ENCODE data around the gene PLSCR1.
A peak's percentile ranks its signal among the peaks of the same experiment; 100 is the strongest.

The PLSCR1 gene

DNA sequence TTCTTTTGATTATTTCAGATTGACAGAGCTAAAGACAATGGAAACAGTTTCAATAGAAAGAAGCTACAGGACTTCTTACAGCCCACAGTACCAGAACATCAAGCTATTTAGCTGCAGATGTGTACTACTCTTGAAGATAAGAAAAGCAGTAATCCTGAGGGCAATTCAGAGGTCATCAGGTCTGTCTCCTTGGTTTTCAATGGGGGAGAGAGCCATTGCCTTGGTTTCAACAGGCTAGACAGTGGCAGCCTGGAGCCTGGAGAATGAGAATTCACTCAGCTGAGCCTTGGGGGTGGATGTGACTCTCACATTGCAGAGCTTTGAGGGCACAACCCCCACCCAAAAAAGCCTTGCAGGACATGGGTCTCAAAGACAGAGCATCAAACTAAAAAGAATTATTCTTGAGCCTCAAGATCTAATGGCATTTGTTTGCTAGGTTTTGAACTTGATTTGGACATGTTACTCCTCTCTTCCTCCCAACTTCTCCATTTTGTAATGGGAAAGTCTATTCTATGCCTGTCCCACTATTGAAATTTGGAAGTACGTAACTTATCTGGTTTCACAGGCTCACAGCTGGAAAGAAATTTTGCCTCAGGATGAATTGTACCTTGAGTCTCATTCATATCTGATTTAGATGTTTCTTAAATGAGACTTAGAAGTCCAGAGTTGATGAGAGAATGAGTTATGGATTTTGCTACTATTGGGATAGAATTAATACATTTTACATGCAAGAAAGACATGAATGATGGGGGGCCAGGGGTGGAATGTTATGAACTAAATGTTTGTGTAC lies 36.9 kb downstream of the PLSCR1 start:
- in situ Hi-C loops (cut with HindIII; ENCODE audit: low pct_ligation_motif_present, low sequenced_read_pairs) = no loop called here
- DNase-seq = no peak
- Histone ChIP-seq H3K27ac (peak overlapping the region; percentile 85), H3K4me3 (ENCODE audit: low read depth, low read length) (no peak overlapping the region), H3K27me3 (replicated peaks) (no peaks in the 10 kb centered on the region), H3K36me3 (replicated peaks) (no peaks in the 10 kb centered on the region)
- TF ChIP-seq CTCF (IDR thresholded peaks at IDR 0.05; ENCODE audit: low read depth, low read length, missing control alignments) = no peak

- H3K36me3 ChIP-seq (replicated peaks) = no peaks in the 10 kb centered on the region
- H3K4me3 ChIP-seq (ENCODE audit: low read depth, low read length) = no peak overlapping the region
- in situ Hi-C loops (cut with HindIII; ENCODE audit: low pct_ligation_motif_present, low sequenced_read_pairs) = no loop called here
- DNase-seq = no peak
- H3K27me3 ChIP-seq (replicated peaks) = no peaks in the 10 kb centered on the region
- no peak for TF ChIP-seq CTCF (IDR thresholded peaks at IDR 0.05; ENCODE audit: low read depth, low read length, missing control alignments)
- peak overlapping the region; percentile 85 for H3K27ac ChIP-seq
Measured at GRCh38 chr3:146505516-146505915, 38.9 kb downstream of the PLSCR1 start.

- TF ChIP-seq CTCF (IDR thresholded peaks at IDR 0.05; ENCODE audit: low read depth, low read length, missing control alignments) = no peak
- peak; percentile 24 for DNase-seq
- H3K27ac ChIP-seq = peak overlapping the region; percentile 98
Measured at GRCh38 chr3:146504498-146505197, 39.8 kb downstream of the PLSCR1 start.

GRCh38 chr3:146503461-146504202 lies 40.8 kb downstream of the PLSCR1 start:
- DNase-seq = peak; percentile 97
- in situ Hi-C loops (cut with HindIII; ENCODE audit: low pct_ligation_motif_present, low sequenced_read_pairs) = no loop called here
- no peak overlapping the region for H3K4me3 ChIP-seq (ENCODE audit: low read depth, low read length)

More at GRCh38 chr3:146504498-146505197, 39.8 kb downstream of the PLSCR1 start:
- no peaks in the 10 kb centered on the region for H3K27me3 ChIP-seq (replicated peaks)
- in situ Hi-C loops (cut with HindIII; ENCODE audit: low pct_ligation_motif_present, low sequenced_read_pairs) = no loop called here
- no peaks in the 10 kb centered on the region for H3K36me3 ChIP-seq (replicated peaks)
- no peak overlapping the region for H3K4me3 ChIP-seq (ENCODE audit: low read depth, low read length)

More at GRCh38 chr3:146503461-146504202, 40.8 kb downstream of the PLSCR1 start:
- TF ChIP-seq CTCF (IDR thresholded peaks at IDR 0.05; ENCODE audit: low read depth, low read length, missing control alignments) = peak; percentile 12
- Histone ChIP-seq H3K27me3 (replicated peaks) (no peaks in the 10 kb centered on the region), H3K36me3 (replicated peaks) (no peaks in the 10 kb centered on the region), H3K27ac (peak overlapping the region; percentile 98)
